ENCODE measurements around the gene LRIG2.

LRIG2 gene

DNA sequence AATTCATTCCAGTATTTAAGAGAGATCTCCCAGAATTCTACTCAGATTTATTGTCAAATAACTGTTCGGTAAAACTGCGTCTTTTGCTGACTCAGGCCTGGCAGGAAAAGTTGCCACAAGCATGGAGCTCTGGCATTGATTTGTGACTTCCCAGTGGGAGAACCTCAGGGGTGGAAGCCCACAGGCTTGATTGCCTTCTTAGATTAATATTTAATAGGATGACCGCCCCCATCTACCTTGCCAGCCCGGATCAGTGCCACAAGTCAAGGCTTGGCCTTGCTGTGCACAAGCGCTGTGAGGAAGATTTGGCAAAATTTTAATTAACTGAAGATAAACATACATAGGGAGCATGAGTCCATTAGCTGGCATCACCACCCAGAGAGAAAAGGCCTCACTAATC, 93.5 kb downstream of the LRIG2 start:
- no peak overlapping the region for H3K4me3 ChIP-seq (ENCODE audit: control insufficient read depth, low read depth, low read length)
- TF ChIP-seq, protein P1, sequence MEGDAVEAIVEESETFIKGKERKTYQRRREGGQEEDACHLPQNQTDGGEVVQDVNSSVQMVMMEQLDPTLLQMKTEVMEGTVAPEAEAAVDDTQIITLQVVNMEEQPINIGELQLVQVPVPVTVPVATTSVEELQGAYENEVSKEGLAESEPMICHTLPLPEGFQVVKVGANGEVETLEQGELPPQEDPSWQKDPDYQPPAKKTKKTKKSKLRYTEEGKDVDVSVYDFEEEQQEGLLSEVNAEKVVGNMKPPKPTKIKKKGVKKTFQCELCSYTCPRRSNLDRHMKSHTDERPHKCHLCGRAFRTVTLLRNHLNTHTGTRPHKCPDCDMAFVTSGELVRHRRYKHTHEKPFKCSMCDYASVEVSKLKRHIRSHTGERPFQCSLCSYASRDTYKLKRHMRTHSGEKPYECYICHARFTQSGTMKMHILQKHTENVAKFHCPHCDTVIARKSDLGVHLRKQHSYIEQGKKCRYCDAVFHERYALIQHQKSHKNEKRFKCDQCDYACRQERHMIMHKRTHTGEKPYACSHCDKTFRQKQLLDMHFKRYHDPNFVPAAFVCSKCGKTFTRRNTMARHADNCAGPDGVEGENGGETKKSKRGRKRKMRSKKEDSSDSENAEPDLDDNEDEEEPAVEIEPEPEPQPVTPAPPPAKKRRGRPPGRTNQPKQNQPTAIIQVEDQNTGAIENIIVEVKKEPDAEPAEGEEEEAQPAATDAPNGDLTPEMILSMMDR (conservative IDR thresholded peaks at IDR 0.05; ENCODE audit: control insufficient read depth, insufficient read depth, low read depth, low read length) = no peak
- no peak for DNase-seq (ENCODE audit: low read depth)

GRCh38 chr1:113168946-113169345, 95.9 kb downstream of the LRIG2 start:
- no peak for DNase-seq (ENCODE audit: low read depth)
- TF ChIP-seq, protein P1 (conservative IDR thresholded peaks at IDR 0.05; ENCODE audit: control insufficient read depth, insufficient read depth, low read depth, low read length) = no peak
- H3K4me3 ChIP-seq (ENCODE audit: control insufficient read depth, low read depth, low read length) = no peak overlapping the region

- no peak overlapping the region for H3K4me3 ChIP-seq (ENCODE audit: control insufficient read depth, low read depth, low read length)
- DNase-seq (ENCODE audit: low read depth) = no peak
- TF ChIP-seq, protein P1 (conservative IDR thresholded peaks at IDR 0.05; ENCODE audit: control insufficient read depth, insufficient read depth, low read depth, low read length) = no peak
Measured at GRCh38 chr1:113169591-113169990, 96.6 kb downstream of the LRIG2 start.

GRCh38 chr1:113170519-113170918, 97.5 kb downstream of the LRIG2 start:
- H3K4me3 ChIP-seq (ENCODE audit: control insufficient read depth, low read depth, low read length) = no peak overlapping the region
- no peak for DNase-seq (ENCODE audit: low read depth)
- TF ChIP-seq, protein P1 (conservative IDR thresholded peaks at IDR 0.05; ENCODE audit: control insufficient read depth, insufficient read depth, low read depth, low read length) = no peak

- H3K4me3 ChIP-seq (ENCODE audit: control insufficient read depth, low read depth, low read length) = no peak overlapping the region
- TF ChIP-seq, protein P1 (conservative IDR thresholded peaks at IDR 0.05; ENCODE audit: control insufficient read depth, insufficient read depth, low read depth, low read length) = no peak
- DNase-seq (ENCODE audit: low read depth) = no peak
Measured at GRCh38 chr1:113178106-113178505, 105.1 kb downstream of the LRIG2 start.

GRCh38 chr1:113178522-113178921, 105.5 kb downstream of the LRIG2 start:
- TF ChIP-seq, protein P1 (conservative IDR thresholded peaks at IDR 0.05; ENCODE audit: control insufficient read depth, insufficient read depth, low read depth, low read length) = peak; percentile 14

More at GRCh38 chr1:113178522-113178921, 105.5 kb downstream of the LRIG2 start:
- DNase-seq (ENCODE audit: low read depth) = no peak
- H3K4me3 ChIP-seq (ENCODE audit: control insufficient read depth, low read depth, low read length) = no peak overlapping the region

Data from fibroblast of mammary gland (primary cell).